Activated T-cell treated with anti-CD3 and anti-CD28 coated beads, Interleukin-2, amount 50 U/mL, for 72 hours (primary cell): ENCODE data around the gene FAM187B. TPM values are rescaled to one million over a fixed set of nuclear protein-coding genes. Genes with fewer than 3 reads are reported as not detected.
A peak's percentile ranks its signal among the peaks of the same experiment; 100 is the strongest.

Source experiments
- ATAC-seq, 2 donors: fragments of 150-1000 bp; cut with Tn5 transposase; replicated peaks in 1 of 2; 2 replicates each; pipeline ENCODE4 v1.10.0; 2021; ENCODE audit warnings: moderate library complexity in 2 of 2, mild to moderate bottlenecking in 1 of 2
- DNase-seq, 2 donors: peaks; one replicate each; pipeline ENCODE4 v3.0.0; 2021 to 2022; ENCODE audit warnings: mixed read lengths in 1 of 2
- H3K27ac Mint-ChIP-seq: one replicate; pipeline ENCODE4 v1.8.0; 2022; ENCODE audit warnings: mild to moderate bottlenecking, moderate library complexity, mixed read lengths
- H3K27me3 Mint-ChIP-seq: one replicate; pipeline ENCODE4 v1.8.0; 2022; ENCODE audit warnings: low read depth, mixed read lengths
- H3K36me3 Mint-ChIP-seq, 2 donors: one replicate each; pipeline ENCODE4 v1.8.0; 2022; ENCODE audit warnings: mixed read lengths in 2 of 2, mild to moderate bottlenecking in 1 of 2; ENCODE audit not compliant: insufficient read depth in 2 of 2
- H3K4me1 Mint-ChIP-seq: one replicate; pipeline ENCODE4 v1.8.0; 2022; ENCODE audit warnings: low read depth, mixed read lengths
- H3K4me3 Mint-ChIP-seq, 2 donors: one replicate each; pipeline ENCODE4 v1.8.0; 2022; ENCODE audit warnings: mild to moderate bottlenecking in 2 of 2, mixed read lengths in 2 of 2, moderate library complexity in 2 of 2
- H3K9me3 Mint-ChIP-seq, 2 donors: one replicate each; pipeline ENCODE4 v1.8.0; 2022; ENCODE audit warnings: mixed read lengths in 2 of 2
- total RNA-seq, 2 donors: library from RNA; stranded (reverse); gene quantifications; one replicate each; pipeline ENCODE4 v1.2.3, GENCODE V29; 2022

Gene FAM187B
- total RNA-seq, 2 donors from 2014 or later, result not detected

DNA sequence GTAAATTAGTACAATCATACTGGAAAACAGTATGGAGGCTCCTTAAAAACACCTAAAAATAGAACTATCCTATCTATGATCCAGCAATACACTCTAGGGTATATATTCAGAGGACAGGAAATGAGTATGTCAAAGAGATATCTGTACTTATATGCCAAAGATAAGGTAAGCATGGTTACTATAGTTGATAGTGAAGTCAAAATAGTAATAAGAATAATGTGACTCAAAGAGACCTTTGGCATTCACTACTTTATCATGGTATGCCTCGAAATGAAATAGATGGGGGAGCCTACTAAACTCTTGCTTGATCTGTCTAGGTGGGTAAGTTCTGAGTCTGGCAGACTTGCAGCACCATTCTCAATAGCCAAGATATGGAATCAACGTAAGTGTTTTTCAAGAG lies 43.7 kb downstream of the FAM187B start:
- Mint-ChIP-seq H3K4me1 (peaks cover 13% of the 10 kb centered on the region), H3K36me3 (no peaks in the 10 kb centered on the region), H3K4me3 (no peak overlapping the region), H3K27ac (no peak overlapping the region), H3K27me3 (no peaks in the 10 kb centered on the region), H3K9me3 (peaks cover 0 to 2% of the 10 kb centered on the region in 2 donors)
- ATAC-seq, result peak; percentile 72 to 76
- DNase-seq, result no peak

DNA sequence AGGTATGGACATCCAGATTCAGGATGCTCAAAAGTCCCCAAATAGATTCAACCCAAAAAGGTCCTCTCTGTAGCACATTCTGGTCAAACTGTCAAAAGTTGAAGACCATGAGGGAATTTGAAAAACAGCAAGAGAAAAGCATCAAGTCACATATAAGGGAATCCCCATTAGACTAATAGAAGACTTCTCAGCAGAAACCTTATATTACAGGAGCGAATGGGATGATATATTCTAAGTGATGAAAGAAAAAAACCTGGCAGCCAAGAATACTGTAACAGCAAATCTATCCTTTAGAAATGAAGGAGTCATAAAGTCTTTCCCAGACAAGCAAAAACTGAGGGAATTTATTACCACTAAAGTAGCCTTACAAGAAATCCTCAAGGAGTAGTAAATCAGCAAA lies 44.3 kb downstream of the FAM187B start:
- peaks cover 19% of the 10 kb centered on the region for H3K4me1 Mint-ChIP-seq
- ATAC-seq (no peak), DNase-seq (no peak)
- no peaks in the 10 kb centered on the region for H3K36me3 Mint-ChIP-seq
- no peak overlapping the region for H3K4me3 Mint-ChIP-seq
- H3K27me3 Mint-ChIP-seq, result no peaks in the 10 kb centered on the region
- no peak overlapping the region for H3K27ac Mint-ChIP-seq
- no peaks in the 10 kb centered on the region for H3K9me3 Mint-ChIP-seq

DNA sequence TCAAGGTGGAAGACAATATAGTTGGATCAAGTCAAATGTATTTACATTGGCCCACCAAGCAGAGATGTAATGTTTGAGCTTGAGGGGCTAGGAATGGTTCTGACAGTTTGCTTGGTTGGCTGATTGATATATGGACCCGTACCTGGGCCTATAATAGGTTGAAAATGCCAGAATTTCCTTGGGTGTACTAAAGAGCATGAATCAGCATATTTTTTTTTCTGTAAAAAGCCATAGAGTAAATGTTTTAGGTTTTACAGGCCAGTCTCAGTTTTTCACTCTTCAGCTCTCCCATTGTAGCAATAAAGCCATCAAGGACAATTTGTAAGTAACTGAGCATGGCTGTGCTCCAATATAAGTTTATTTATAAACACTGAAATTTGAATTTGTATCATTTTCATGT lies 47.2 kb downstream of the FAM187B start:
- Mint-ChIP-seq H3K27ac (no peak overlapping the region), H3K27me3 (no peaks in the 10 kb centered on the region), H3K4me1 (peaks cover 34% of the 10 kb centered on the region), H3K36me3 (peaks cover 0 to 8% of the 10 kb centered on the region in 2 donors), H3K4me3 (no peak overlapping the region), H3K9me3 (peaks cover 6 to 7% of the 10 kb centered on the region in 2 donors)
- DNase-seq (no peak), ATAC-seq (no peak)

DNA sequence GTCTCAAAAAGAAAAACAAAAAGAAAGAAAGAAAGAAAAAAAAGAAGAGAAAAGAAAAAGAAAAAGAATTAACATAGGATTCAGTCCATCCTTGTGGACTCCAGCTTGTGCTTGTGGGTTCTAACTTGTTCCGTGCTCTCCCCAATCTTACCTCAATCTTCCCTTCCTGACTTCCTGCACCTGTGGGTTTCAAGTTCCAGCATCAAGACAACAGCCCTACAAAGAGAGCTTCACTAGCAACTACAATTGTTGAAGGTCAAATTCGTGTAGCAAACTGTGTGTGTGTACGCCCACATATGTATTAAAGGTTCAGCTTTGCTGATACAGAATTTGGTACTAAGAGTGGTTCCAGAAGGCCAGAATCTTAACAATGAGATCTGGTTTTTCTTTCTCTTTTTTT lies 48.7 kb downstream of the FAM187B start:
- no peaks in the 10 kb centered on the region for H3K27me3 Mint-ChIP-seq
- DNase-seq, result no peak
- H3K9me3 Mint-ChIP-seq, result peaks cover 6 to 7% of the 10 kb centered on the region in 2 donors
- H3K4me3 Mint-ChIP-seq, result no peak overlapping the region
- no peak for ATAC-seq
- no peak overlapping the region for H3K27ac Mint-ChIP-seq
- peaks cover 0 to 8% of the 10 kb centered on the region in 2 donors for H3K36me3 Mint-ChIP-seq
- H3K4me1 Mint-ChIP-seq, result peaks cover 32% of the 10 kb centered on the region

DNA sequence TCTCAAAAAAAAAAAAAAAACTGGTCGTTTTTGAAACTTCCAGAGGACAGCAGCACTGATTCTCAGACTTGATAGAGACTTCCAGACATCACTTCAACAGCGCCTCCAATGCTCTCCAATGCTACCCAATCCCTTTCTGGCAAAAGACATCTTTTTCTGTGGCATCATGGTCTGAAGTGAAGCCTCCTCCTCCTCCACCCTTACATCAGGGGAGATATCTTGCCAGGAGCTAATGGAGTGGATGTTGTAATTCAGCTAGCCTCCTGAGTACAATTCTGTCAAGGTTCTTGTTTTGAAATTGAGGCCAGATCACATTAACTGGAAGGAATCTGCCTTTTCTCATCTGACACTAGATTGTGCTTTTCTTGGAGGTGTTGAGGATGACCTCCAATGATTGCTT lies 49.8 kb downstream of the FAM187B start:
- H3K27me3 Mint-ChIP-seq, result no peaks in the 10 kb centered on the region
- no peak overlapping the region for H3K27ac Mint-ChIP-seq
- H3K9me3 Mint-ChIP-seq, result peaks cover 6 to 7% of the 10 kb centered on the region in 2 donors
- peaks cover 0 to 10% of the 10 kb centered on the region in 2 donors for H3K36me3 Mint-ChIP-seq
- H3K4me1 Mint-ChIP-seq, result peaks cover 32% of the 10 kb centered on the region
- H3K4me3 Mint-ChIP-seq, result no peak overlapping the region
- DNase-seq (no peak), ATAC-seq (no peak)

DNA sequence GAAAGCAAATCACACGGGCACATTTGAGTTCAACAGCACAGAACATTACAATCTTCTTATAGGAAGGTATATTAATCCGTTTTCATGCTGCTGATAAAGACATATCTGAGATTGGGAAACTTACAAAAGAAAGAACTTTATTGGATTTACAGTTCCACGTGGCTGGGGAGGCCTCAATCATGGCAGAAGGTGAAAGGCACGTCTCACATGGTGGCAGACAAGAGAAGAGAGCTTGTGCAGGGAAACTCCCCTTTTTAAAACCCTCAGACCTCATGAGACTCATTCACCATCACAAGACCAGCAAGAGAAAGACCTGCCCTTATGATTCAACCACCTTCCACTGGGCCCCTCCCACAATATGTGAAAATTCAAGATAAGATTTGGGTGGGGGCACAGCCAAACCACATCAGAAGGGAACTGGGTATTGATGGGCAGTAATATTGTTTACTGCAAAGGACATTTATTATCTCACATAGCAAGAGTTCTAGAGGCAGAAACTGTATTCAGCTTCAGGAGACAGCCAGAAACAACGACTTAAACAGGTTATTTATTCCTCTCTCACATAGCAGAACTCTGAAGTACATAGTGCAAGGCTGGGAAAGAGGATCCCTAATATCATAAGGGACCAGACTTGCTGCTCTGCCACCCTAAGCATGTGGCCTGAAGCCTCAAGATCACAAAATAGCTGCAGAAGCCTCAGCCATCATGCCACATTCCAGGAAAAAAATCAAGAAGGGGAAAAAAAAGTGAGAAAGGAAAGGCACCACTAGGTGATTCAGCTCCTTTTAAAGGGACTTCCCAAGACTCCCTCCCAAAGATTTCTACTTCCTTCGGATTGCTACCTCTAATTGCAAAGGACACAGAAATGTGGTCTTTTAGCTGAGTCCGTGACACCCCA lies 50.9 kb downstream of the FAM187B start:
- peaks cover 6 to 7% of the 10 kb centered on the region in 2 donors for H3K9me3 Mint-ChIP-seq
- peaks cover 32% of the 10 kb centered on the region for H3K4me1 Mint-ChIP-seq
- H3K27me3 Mint-ChIP-seq, result no peaks in the 10 kb centered on the region
- DNase-seq (no peak), ATAC-seq (no peak)
- H3K4me3 Mint-ChIP-seq, result no peak overlapping the region
- H3K36me3 Mint-ChIP-seq, result peaks cover 0 to 10% of the 10 kb centered on the region in 2 donors
- no peak overlapping the region for H3K27ac Mint-ChIP-seq

DNA sequence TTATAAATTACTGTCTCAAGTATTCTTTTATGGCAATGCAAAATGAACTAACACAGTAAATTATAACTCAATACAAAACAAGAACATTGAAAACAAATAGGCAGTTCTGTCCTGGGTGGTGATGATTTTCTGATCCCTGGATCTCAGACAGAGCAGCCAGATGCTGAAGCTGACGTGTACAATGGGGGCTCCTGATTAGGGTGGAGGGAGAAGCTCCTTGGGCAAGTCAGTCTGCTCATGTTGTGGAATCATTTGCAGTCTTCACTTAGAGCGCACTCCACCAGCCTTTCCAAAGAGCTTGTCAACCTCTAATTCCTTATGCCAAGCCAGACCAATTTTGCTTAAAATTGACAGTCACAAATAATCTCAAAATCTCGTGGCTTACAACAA lies 52.4 kb downstream of the FAM187B start:
- DNase-seq (no peak), ATAC-seq (peak in 1 of 2 donors; percentile 15)
- no peak overlapping the region for H3K4me3 Mint-ChIP-seq
- peaks cover 32% of the 10 kb centered on the region for H3K4me1 Mint-ChIP-seq
- no peak overlapping the region for H3K27ac Mint-ChIP-seq
- peaks cover 6 to 7% of the 10 kb centered on the region in 2 donors for H3K9me3 Mint-ChIP-seq
- peaks cover 1 to 12% of the 10 kb centered on the region in 2 donors for H3K36me3 Mint-ChIP-seq
- H3K27me3 Mint-ChIP-seq, result no peaks in the 10 kb centered on the region

Other genes starting within 250 kb of the FAM187B start
- 100 to 1,000 TPM; 233 to 236 TPM for gene GRAMD1A, start 228.4 kb downstream of the FAM187B start, total RNA-seq
- 1 to 10 TPM; 2.7 to 4.7 TPM for gene SCN1B, start 198.3 kb downstream of the FAM187B start, total RNA-seq
- under 1 TPM; 0.19 to 0.30 TPM for gene HPN, start 187.0 kb downstream of the FAM187B start, total RNA-seq
- not detected for gene FXYD3, start 112.9 kb downstream of the FAM187B start, total RNA-seq
- gene LGI4, start 93.7 kb downstream of the FAM187B start, total RNA-seq, result under 1 TPM; 0.72 to 1.00 TPM
- 1 to 10 TPM; 1.6 to 2.0 TPM for gene FXYD1, start 89.9 kb downstream of the FAM187B start, total RNA-seq
- gene FXYD7, start 85.5 kb downstream of the FAM187B start, total RNA-seq, result 1 to 10 TPM; 1.0 to 1.2 TPM
- gene FXYD5, start 74.0 kb downstream of the FAM187B start, total RNA-seq, result 100 to 1,000 TPM; 331 to 342 TPM
- 10 to 100 TPM; 24.2 to 41.1 TPM for gene LSR, start 20.3 kb upstream of the FAM187B start, total RNA-seq
- 100 to 1,000 TPM; 202 to 212 TPM for gene USF2, start 40.2 kb upstream of the FAM187B start, total RNA-seq
- gene HAMP, start 53.8 kb upstream of the FAM187B start, total RNA-seq, result 1 to 10 TPM; 1.2 to 2.4 TPM
- gene MAG, start 63.4 kb upstream of the FAM187B start, total RNA-seq, result under 1 TPM; 0.29 to 0.83 TPM
- gene CD22, start 100.4 kb upstream of the FAM187B start, total RNA-seq, result 10 to 100 TPM; 39.1 to 44.5 TPM
- gene FFAR1, start 119.2 kb upstream of the FAM187B start, total RNA-seq, result 1 to 10 TPM in 1 of 2 donors, under 1 TPM in 1; 0.67 to 1.4 TPM
- gene FFAR3, start 129.7 kb upstream of the FAM187B start, total RNA-seq, result 1 to 10 TPM; 6.6 to 8.8 TPM
- 1 to 10 TPM; 1.1 to 1.9 TPM for gene GPR42, start 142.3 kb upstream of the FAM187B start, total RNA-seq
- gene FFAR2, start 219.5 kb upstream of the FAM187B start, total RNA-seq, result not detected